Measurements from ENCODE around the gene CASK. TPM values are rescaled to one million over a fixed set of nuclear protein-coding genes. Genes with fewer than 3 reads are reported as not detected.

Gene CASK
- total RNA-seq, 1 experiment from 2014 or later = 54.6 TPM

DNA sequence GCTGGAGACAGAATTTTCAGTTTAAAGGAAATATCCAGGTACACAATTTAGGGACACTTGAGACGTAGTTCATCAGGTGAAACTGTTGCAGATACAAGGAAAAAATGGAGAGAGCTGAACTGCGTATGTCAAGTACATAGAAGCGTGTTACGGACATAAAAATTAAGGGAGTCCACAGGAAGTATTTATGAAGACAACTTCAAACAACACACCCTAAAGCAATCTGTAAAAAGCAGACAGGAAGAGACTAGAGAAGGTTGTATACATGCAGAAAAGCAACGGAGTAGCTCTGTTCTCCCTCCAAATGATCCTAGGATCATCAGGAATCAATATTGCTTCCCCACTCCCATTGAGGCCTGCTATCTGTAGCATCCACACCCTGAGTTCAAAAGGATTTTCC is 5.8 kb downstream of the CASK start:
- DNase-seq (ENCODE audit: low spot score) (no peak), ATAC-seq (no peak)
- ChIA-PET POLR2A (no interaction called here), CTCF (no interaction called here)
- Mint-ChIP-seq H3K4me3 (no peak overlapping the region), H3K27ac (peak overlapping the region; percentile 69), H3K4me1 (peaks cover 52% of the 10 kb centered on the region), H3K36me3 (no peaks in the 10 kb centered on the region), H3K9me3 (no peaks in the 10 kb centered on the region), H3K27me3 (ENCODE audit: low read depth) (no peaks in the 10 kb centered on the region)
- TF ChIP-seq, protein P1, sequence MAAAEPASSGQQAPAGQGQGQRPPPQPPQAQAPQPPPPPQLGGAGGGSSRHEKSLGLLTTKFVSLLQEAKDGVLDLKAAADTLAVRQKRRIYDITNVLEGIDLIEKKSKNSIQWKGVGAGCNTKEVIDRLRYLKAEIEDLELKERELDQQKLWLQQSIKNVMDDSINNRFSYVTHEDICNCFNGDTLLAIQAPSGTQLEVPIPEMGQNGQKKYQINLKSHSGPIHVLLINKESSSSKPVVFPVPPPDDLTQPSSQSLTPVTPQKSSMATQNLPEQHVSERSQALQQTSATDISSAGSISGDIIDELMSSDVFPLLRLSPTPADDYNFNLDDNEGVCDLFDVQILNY (CRISPR knock-in tag; IDR thresholded peaks at IDR 0.05) = no peak
- TF ChIP-seq, protein P2, sequence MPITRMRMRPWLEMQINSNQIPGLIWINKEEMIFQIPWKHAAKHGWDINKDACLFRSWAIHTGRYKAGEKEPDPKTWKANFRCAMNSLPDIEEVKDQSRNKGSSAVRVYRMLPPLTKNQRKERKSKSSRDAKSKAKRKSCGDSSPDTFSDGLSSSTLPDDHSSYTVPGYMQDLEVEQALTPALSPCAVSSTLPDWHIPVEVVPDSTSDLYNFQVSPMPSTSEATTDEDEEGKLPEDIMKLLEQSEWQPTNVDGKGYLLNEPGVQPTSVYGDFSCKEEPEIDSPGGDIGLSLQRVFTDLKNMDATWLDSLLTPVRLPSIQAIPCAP (CRISPR knock-in tag; IDR thresholded peaks at IDR 0.05) = no peak
- TF ChIP-seq FOXJ3 (CRISPR knock-in tag; IDR thresholded peaks at IDR 0.05; ENCODE audit: borderline replicate concordance) = no peak
- no peak for TF ChIP-seq GTF2I (CRISPR knock-in tag; conservative IDR thresholded peaks at IDR 0.05)
- TF ChIP-seq GRHL2 (CRISPR knock-in tag; IDR thresholded peaks at IDR 0.05; ENCODE audit: insufficient replicate concordance, severe bottlenecking) = no peak
- TF ChIP-seq ZNF121 (CRISPR knock-in tag; IDR thresholded peaks at IDR 0.05) = no peak
- no peak for TF ChIP-seq RORB (CRISPR knock-in tag; IDR thresholded peaks at IDR 0.05)
- TF ChIP-seq ATF1 (CRISPR knock-in tag; IDR thresholded peaks at IDR 0.05) = no peak
- TF ChIP-seq NR1H2 (CRISPR knock-in tag; IDR thresholded peaks at IDR 0.05) = no peak
- TF ChIP-seq ZNF423 (CRISPR knock-in tag; IDR thresholded peaks at IDR 0.05) = no peak
- no peak for TF ChIP-seq OVOL2 (CRISPR knock-in tag; IDR thresholded peaks at IDR 0.05; ENCODE audit: borderline replicate concordance)
- no peak for TF ChIP-seq NR3C1 (CRISPR knock-in tag; conservative IDR thresholded peaks at IDR 0.05; ENCODE audit: low read depth)
- TF ChIP-seq NFE2L1 (CRISPR knock-in tag; IDR thresholded peaks at IDR 0.05) = no peak
- no peak for TF ChIP-seq ZNF416 (CRISPR knock-in tag; IDR thresholded peaks at IDR 0.05)
- TF ChIP-seq ZBTB21 (CRISPR knock-in tag; IDR thresholded peaks at IDR 0.05; ENCODE audit: borderline replicate concordance) = no peak
- TF ChIP-seq MXD4 (CRISPR knock-in tag; IDR thresholded peaks at IDR 0.05; ENCODE audit: borderline replicate concordance) = no peak

DNA sequence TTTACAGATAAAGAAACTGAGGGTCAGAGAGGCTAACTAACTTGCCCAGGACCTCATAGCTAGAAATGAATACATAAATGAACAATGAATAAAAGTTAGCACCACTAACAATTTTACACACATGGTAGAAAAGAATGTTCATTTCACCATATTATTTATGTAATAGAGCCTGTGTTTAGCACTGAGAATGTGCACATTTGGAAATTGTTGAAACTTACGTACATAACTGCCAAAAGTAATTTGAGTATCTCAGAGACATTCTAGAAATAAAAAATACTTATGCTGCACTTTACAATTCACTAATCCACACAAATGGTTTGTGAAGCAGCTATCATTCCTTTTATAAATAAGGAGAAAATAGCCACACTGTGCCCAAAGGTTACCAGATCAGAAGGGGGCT is 9.9 kb downstream of the CASK start:
- H3K4me3 Mint-ChIP-seq = no peak overlapping the region
- ChIA-PET POLR2A (no interaction called here), CTCF (no interaction called here)
- peaks cover 32% of the 10 kb centered on the region for H3K4me1 Mint-ChIP-seq
- no peaks in the 10 kb centered on the region for H3K36me3 Mint-ChIP-seq
- DNase-seq (ENCODE audit: low spot score) (no peak), ATAC-seq (no peak)
- no peaks in the 10 kb centered on the region for H3K9me3 Mint-ChIP-seq
- no peak overlapping the region for H3K27ac Mint-ChIP-seq
- H3K27me3 Mint-ChIP-seq (ENCODE audit: low read depth) = no peaks in the 10 kb centered on the region
- no peak for TF ChIP-seq ZNF263 (CRISPR knock-in tag; IDR thresholded peaks at IDR 0.05; ENCODE audit: low read depth)
- TF ChIP-seq, protein P1 (CRISPR knock-in tag; IDR thresholded peaks at IDR 0.05) = no peak
- TF ChIP-seq, protein P2 (CRISPR knock-in tag; IDR thresholded peaks at IDR 0.05) = no peak
- TF ChIP-seq, protein P3, sequence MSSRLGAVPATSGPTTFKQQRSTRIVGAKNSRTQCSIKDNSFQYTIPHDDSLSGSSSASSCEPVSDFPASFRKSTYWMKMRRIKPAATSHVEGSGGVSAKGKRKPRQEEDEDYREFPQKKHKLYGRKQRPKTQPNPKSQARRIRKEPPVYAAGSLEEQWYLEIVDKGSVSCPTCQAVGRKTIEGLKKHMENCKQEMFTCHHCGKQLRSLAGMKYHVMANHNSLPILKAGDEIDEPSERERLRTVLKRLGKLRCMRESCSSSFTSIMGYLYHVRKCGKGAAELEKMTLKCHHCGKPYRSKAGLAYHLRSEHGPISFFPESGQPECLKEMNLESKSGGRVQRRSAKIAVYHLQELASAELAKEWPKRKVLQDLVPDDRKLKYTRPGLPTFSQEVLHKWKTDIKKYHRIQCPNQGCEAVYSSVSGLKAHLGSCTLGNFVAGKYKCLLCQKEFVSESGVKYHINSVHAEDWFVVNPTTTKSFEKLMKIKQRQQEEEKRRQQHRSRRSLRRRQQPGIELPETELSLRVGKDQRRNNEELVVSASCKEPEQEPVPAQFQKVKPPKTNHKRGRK (CRISPR knock-in tag; IDR thresholded peaks at IDR 0.05; ENCODE audit: borderline replicate concordance) = no peak
- TF ChIP-seq, protein P4, sequence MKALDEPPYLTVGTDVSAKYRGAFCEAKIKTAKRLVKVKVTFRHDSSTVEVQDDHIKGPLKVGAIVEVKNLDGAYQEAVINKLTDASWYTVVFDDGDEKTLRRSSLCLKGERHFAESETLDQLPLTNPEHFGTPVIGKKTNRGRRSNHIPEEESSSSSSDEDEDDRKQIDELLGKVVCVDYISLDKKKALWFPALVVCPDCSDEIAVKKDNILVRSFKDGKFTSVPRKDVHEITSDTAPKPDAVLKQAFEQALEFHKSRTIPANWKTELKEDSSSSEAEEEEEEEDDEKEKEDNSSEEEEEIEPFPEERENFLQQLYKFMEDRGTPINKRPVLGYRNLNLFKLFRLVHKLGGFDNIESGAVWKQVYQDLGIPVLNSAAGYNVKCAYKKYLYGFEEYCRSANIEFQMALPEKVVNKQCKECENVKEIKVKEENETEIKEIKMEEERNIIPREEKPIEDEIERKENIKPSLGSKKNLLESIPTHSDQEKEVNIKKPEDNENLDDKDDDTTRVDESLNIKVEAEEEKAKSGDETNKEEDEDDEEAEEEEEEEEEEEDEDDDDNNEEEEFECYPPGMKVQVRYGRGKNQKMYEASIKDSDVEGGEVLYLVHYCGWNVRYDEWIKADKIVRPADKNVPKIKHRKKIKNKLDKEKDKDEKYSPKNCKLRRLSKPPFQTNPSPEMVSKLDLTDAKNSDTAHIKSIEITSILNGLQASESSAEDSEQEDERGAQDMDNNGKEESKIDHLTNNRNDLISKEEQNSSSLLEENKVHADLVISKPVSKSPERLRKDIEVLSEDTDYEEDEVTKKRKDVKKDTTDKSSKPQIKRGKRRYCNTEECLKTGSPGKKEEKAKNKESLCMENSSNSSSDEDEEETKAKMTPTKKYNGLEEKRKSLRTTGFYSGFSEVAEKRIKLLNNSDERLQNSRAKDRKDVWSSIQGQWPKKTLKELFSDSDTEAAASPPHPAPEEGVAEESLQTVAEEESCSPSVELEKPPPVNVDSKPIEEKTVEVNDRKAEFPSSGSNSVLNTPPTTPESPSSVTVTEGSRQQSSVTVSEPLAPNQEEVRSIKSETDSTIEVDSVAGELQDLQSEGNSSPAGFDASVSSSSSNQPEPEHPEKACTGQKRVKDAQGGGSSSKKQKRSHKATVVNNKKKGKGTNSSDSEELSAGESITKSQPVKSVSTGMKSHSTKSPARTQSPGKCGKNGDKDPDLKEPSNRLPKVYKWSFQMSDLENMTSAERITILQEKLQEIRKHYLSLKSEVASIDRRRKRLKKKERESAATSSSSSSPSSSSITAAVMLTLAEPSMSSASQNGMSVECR (CRISPR knock-in tag; IDR thresholded peaks at IDR 0.05; ENCODE audit: borderline replicate concordance) = no peak
- no peak for TF ChIP-seq ETV6 (CRISPR knock-in tag; IDR thresholded peaks at IDR 0.05)
- no peak for TF ChIP-seq HMGA2 (CRISPR knock-in tag; IDR thresholded peaks at IDR 0.05)
- TF ChIP-seq, protein P5, sequence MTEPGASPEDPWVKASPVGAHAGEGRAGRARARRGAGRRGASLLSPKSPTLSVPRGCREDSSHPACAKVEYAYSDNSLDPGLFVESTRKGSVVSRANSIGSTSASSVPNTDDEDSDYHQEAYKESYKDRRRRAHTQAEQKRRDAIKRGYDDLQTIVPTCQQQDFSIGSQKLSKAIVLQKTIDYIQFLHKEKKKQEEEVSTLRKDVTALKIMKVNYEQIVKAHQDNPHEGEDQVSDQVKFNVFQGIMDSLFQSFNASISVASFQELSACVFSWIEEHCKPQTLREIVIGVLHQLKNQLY (CRISPR knock-in tag; IDR thresholded peaks at IDR 0.05) = no peak
- TF ChIP-seq, protein P6, sequence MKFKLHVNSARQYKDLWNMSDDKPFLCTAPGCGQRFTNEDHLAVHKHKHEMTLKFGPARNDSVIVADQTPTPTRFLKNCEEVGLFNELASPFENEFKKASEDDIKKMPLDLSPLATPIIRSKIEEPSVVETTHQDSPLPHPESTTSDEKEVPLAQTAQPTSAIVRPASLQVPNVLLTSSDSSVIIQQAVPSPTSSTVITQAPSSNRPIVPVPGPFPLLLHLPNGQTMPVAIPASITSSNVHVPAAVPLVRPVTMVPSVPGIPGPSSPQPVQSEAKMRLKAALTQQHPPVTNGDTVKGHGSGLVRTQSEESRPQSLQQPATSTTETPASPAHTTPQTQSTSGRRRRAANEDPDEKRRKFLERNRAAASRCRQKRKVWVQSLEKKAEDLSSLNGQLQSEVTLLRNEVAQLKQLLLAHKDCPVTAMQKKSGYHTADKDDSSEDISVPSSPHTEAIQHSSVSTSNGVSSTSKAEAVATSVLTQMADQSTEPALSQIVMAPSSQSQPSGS (CRISPR knock-in tag; IDR thresholded peaks at IDR 0.05; ENCODE audit: borderline replicate concordance, low read depth) = no peak
- TF ChIP-seq NFATC4 (CRISPR knock-in tag; IDR thresholded peaks at IDR 0.05) = no peak
- TF ChIP-seq CREB1 (CRISPR knock-in tag; IDR thresholded peaks at IDR 0.05) = no peak

Measured in WTC11 (cell line).